ENCODE data around the gene CYP2A7.
"Not testable (repeated sequence)": the region's sequence is repeated elsewhere in the genome, so short reads cannot be mapped to it uniquely, and the experiment has no call there.

- TF ChIP-seq ISL1 (CRISPR knock-in tag; IDR thresholded peaks at IDR 0.05); RARB (CRISPR knock-in tag; IDR thresholded peaks at IDR 0.05); ESRRG (CRISPR knock-in tag; IDR thresholded peaks at IDR 0.05); PATZ1 (CRISPR knock-in tag; IDR thresholded peaks at IDR 0.05; ENCODE audit: borderline replicate concordance); ZFP30 (CRISPR knock-in tag; IDR thresholded peaks at IDR 0.05); ZFP3 (CRISPR knock-in tag; IDR thresholded peaks at IDR 0.05); TOX (CRISPR knock-in tag; IDR thresholded peaks at IDR 0.05; ENCODE audit: borderline replicate concordance): not testable (repeated sequence)
Measured at GRCh38 chr19:40896843-40897789, 15.1 kb upstream of the CYP2A7 start.

Data from SK-N-SH treated with all-trans-retinoic acid at 6 μM for 48 hours (cell line).